RCC 7860 (cell line): ENCODE data around the gene GET3.
"Not testable (repeated sequence)": the region's sequence is repeated elsewhere in the genome, so short reads cannot be mapped to it uniquely, and the experiment has no call there.

Experiments used
- DNase-seq: peaks from one replicate; pipeline ENCODE4 v3.0.0-alpha.2; 2015; ENCODE audit warnings: low spot score
- FAIRE-seq: peaks from 2 replicates; lab custom pipeline; 2012; peaks lifted over from hg19 to GRCh38; lab: Jason Lieb, UNC

GET3 gene

DNA sequence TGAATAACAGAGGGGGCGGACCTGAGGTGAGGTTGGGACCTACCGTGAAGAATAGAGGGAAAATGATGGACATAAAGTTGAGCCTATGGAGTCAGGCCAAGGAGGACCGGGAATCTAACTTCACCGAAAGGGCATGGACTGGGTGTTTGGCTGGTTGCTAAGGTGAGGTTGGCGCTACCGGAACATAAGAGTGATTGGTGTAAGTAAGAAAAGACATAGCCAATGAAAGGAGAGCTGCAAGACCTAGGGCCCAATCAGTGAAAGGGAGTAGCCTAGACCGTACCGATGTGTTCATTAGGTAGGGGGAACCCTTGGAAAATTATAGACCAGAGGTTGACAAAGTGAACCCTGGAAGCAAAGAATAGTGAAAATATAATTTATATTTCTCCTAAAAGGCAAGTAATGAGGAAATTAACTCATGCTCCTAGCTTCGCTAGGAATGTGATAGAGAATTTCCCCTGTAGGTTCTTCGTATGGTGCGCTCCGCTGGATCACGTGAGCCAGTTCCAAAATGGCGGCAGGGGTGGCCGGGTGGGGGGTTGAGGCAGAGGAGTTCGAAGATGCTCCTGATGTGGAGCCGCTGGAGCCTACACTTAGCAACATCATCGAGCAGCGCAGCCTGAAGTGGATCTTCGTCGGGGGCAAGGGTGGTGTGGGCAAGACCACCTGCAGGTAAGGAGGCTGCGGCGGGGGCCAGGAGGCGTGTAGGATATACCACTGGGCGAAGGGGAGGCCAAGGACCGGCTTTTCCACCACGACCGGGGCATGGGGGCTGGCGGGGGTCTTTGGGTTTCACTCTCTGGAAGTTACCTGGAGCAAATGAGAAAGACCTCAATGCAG is at the start of gene GET3:
GET3 (plus strand) TSS at position 503 of the 840 bp plus-strand sequence; CDS start at position 512, 9 bp downstream.
- FAIRE-seq (peak; percentile 98), DNase-seq (peak; percentile 100)

DNA sequence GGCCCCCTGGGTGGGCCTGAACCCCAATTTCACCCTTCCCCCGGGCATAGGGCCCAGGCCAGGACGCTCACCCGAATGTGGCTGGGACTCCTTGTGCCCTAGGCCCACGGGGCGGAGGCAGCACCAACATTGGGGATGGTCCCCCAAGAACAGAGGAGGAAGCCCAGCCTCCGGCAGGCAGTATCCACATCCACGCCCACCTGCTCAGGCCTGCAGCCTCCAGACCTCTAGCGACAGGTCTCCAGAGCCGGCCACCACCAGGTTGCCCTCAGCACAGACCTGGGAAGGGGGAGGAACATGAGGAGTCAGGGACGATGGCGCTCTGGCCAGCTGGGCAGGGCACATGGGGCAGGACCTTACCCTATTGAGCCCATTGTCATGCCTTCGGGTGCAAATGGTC is 48.3 kb upstream of the GET3 start:
- no peak for FAIRE-seq

DNA sequence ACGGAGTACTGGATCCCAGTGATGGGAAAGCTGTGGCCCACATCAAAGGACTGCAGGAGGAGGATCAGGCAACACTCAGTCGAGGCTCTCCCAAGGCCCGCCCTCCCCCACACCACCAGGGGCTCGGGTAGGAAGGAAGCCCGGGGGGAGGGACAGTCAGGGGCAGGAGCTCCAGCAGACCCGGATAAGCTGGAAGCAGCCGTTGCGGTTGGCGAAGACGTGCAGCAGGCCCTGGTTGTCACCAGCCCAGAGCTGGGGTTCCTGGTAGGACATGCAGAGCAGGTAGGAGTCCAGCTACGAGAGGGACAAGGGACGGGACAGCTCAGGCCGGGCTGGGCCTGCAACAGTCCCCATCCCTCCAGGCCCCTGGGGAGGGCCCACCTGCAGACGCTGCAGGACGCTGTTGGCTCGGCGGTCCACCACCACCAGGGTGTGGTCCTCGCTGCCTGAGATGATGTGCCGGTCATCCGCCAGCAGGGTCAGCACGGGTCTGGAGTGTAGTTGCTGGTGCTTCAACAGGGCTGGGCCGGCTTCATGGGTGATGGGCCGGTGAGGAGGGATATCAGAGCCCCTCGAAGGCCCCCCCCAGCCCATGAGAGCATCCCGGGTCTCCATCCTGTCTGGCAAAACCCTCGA is 47.6 kb upstream of the GET3 start:
- FAIRE-seq (no peak), DNase-seq (no peak)

More for the DNA sequence above, 48.3 kb upstream of the GET3 start:
- DNase-seq: no peak

DNA sequence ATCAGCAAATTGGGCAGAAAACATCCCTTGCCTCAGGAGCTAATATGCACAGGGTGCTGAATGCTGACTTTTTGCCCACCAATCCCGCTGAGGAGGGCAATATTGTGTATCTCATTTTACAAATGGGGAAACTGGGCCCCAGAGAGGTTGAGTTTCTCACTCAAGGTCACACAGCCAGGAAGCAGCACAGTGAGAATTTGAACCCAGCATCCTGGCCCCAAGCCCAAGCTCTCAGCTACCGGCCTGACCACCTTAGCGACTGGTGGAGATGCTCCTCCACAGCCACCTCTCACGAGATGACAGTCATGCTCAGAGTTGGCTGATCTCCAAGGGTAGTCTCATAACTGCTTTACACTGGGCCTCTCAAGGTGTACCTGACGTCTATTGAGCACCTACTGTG is 44.3 kb upstream of the GET3 start:
- FAIRE-seq: no peak

DNA sequence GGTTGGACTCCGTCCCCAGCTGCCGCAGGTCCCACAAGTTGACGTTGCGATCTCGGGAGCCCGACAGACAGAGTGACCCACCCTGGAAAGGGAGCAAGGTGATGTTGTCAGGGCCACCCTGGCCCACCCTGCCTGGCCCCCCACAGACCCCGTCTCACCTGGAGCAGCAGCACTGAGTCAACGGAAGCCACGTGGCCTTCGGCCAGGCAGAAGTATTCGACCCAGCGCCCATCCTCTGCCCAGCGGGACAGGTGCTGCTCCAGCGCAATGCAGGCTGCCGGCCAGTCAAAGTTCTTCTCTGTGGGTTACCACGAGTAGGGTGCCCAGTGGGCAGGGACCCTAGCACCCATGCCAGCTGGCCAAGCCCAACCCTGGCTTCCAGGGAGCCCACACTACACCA is 42.7 kb upstream of the GET3 start:
- no peak for DNase-seq
- FAIRE-seq: no peak

More for the DNA sequence above, 44.3 kb upstream of the GET3 start:
- no peak for DNase-seq

DNA sequence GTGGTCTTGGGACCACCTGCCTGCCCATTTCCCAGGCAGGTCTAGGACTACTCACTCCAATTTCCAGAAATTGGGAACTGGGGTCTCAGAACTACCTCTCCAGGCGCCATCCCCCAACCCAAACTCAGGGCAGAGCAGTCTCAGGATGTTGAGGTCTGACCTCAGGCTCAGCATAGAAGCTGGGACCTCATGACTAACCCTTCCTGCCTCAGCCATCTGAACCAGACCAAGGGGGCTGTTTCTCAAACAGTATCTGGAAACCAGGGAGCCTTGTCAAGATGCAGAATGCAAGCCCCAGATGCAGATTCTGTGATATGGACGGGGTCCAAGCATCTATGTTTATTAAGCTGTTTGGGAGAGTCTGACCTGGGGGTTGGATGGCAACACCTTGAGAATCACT is 42.2 kb upstream of the GET3 start:
- FAIRE-seq (no peak), DNase-seq (no peak)

DNA sequence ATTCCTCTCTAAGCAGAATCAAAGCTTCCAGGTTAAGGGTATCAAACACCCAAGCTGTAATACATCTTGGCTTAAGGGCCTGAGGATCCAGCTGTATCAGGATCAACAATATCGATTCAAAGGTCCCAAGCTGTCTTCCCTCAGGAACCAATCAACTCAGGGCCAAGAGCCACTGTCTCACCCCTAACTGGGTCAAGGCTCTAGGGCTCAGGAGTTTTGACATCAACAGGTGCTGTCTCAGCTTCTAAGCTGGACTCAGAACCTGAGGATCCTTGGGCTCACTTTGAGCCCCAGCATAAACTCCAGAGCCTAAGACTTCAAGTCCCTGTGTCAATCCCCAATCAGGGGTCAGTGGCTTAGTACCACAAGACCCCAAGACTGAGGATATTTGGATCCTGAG is 41.8 kb upstream of the GET3 start:
- no peak for FAIRE-seq

DNA sequence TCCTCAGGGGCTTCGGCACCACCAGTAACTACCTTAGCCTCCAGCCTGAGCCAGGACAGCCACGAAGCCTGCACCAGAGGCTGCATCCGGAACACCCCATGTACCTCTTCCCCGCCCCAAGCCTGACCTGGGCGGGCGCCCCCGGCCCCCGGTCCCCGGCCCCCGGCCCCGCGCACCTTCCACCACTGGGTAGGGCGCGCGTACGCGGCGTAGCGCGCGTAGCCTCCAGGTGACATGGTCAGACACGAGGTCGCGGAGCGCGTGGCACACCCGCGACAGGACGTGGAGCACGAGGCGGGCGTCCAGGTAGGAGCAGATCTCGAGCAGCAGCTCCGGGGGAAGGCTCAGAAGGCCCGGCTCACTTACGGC is 41.3 kb upstream of the GET3 start:
- no peak for FAIRE-seq
- no peak for DNase-seq

More for the DNA sequence above, 41.8 kb upstream of the GET3 start:
- DNase-seq: no peak

DNA sequence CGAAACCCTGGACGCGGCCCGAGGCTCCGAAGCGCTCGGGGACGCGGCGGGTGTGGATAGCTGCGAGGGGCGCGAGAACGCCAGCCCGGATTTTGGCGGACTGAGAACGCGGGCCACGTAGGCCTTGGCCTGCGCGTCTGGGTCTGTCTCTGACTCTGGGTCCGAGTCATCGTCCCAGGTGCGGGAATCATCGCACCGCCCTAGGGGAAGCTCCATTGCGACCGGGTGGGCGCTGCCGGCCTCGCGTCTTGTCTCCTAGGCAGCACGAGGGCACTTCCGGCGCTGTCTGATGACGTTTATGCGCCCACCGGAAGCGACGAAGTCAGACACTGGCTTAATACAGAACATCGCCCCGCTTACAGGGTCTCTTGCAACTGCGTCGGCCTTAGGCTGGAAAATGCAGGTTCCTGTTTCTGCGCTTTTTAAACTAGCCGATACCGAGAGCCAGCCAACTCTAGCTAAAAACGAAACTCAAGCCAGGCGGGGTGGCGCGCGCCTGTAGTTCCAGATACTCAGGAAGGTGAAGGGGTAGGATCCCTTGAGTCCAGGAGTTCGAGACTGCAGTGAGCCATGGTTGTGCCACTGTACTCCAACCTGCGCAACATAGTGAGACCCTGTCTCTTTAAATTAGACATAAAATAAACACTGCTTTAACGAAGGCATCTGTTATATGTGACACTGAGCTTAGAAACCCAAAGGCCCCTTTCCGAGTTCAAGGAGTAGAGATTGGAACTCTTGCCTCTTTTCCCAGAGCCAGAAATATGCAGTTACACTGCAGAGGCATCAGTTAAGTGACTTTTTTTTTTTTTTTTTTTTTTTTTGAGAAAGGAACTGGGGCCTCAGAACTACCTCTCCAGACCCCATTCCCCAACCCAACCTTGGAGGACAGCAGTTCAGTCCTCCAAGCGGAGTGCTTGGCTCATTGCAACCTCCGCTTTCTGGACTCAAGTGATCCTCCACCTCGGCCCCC is 40.6 kb upstream of the GET3 start, which contains the start of gene FBXW9:
FBXW9 (minus strand) TSS at position 266 of the 970 bp plus-strand sequence; CDS start at position 216, 50 bp downstream.
- DNase-seq (peak; percentile 84), FAIRE-seq (no peak)

DNA sequence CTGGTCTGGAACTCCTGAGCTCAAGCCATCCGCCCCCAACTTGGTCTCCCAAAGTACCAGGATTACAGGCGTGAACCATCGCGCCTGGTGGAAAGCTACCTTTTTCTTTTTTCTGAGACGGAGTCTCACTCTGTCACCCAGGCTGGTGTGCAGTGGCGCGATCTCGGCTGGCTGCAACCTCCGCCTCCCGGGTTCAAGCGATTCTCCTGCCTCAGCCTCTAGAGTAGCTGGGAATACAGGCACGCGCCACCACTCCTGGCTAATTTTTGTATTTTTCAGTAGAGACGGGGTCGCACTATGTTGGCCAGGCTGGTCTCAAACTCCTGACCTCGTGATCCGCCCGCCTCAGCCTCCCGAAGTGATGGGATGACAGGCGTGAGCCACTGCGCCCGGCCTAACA is 39.9 kb upstream of the GET3 start:
- FAIRE-seq, DNase-seq: not testable (repeated sequence)

DNA sequence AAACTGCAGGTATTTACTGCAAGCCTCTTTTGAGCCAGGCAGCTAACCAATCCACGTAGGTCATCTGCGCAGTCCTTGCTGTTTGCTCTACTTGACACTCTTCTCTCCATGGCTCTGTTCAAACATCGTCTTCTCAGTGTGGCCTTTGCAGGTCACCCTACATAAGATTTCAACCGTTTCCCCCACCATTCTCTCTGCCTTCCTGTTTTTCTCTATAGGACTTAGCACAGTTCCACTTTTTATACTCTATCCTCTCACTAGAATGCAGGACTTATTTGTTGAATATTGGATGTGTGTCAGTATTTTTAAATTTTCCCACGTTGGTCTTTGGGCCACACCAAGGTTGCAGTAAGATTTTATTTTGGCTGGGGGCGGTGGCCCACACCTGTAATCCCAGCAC is 39.2 kb upstream of the GET3 start:
- FAIRE-seq (no peak), DNase-seq (no peak)

DNA sequence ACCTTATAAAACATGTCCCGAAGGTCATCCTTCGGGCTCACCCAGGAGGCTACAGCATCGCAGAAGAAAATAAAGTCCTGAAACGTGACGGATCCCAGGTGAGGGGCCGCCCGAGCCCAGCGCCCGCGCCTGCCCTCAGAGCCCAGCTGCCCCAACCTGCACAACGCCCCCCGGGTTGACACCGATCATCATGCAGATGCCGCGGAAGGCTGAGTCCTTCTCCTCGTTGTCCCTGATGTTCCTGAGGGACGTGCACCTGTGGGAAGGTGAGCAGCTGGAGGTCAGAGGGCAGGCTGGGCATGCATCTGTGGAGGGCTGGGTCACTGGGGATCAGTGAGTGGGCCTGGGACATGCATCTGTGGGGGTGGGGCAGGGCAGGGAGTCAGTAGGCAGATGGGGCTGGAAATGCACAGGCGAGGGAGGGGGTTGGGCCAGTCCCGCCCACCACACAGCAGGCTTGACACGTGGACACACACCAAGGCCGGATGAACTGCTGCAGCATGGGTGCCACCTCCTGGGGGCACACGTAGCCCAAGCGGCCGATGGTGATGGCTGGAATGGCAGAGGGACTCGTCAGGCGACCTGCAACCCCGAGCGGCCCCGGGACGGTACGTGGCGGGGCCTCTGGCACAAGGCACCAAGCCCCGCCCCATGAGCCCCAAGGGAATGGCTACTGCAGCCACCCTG is 35.6 kb upstream of the GET3 start:
- FAIRE-seq (no peak), DNase-seq (no peak)

DNA sequence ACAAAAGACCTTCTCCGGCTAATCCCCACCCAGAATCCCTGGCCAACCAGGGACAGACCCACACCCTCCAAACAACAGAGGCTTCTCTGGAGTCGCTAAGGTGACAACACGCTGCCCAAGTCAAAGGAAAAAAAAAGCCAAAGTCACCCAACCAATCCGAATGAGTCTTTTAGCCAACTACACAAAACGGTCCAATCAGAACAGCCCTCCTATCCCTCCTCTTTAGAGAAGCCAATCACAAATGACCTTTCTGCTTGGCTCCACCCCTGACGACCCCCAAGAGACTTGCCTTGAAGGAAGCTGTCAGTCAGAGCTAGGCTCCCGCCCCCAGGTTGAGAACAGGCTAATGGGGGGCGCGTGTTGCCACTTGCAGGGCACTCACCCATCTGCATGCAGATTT is 34.3 kb upstream of the GET3 start:
- DNase-seq: peak; percentile 37
- no peak for FAIRE-seq

DNA sequence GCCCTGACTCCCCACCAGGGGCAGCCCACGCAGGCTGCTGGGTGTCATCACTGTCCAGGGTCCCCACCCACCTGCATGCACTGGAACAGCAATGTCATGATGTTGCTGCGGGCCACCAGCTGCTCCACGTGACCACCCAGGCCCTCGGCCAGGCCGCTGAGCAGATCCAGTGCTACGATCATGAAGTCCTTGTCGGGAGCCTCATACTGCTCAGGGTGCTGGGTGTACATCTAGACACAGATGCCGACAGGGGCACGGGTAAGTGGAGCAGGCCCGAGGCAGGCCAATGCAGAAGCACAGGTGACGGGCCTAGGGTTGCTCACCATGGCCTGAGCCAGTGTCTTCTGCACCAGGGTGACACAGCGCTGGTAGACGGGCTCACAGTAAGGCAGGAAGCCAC is 32.1 kb upstream of the GET3 start:
- FAIRE-seq (no peak), DNase-seq (no peak)

DNA sequence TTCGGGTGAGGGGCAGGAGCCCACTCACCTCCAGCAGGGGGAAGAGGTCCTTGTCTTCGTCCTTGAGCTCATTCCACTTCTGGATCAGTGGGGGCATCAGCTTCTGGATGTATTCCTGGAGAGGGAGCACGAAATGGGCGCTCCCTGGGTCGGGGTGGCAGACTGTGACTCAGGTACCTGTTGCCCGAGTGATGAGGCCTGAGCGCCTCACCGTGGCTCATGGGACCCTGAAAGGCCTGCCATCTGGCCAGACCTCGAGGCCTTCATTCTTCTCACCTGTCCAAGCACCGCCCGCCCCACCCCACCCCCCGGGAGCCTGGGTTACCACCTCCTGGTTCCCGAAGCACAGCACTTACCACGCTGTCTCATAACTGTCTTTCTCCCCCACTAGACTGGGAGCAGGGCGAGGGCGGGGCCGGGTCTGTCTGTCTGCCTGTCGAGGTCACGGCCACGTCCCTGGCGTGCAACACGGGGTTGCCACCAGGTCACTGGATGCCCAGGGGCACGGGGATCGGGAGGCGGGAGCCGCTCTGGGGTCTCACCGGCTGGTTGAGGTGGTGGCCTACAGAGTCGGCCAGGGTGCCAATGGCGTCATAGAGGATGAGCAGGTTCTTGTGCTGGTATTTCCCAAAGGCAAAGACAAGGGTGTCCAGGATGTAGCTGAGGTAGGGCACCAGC is 31.5 kb upstream of the GET3 start:
- FAIRE-seq: no peak
- DNase-seq: no peak

DNA sequence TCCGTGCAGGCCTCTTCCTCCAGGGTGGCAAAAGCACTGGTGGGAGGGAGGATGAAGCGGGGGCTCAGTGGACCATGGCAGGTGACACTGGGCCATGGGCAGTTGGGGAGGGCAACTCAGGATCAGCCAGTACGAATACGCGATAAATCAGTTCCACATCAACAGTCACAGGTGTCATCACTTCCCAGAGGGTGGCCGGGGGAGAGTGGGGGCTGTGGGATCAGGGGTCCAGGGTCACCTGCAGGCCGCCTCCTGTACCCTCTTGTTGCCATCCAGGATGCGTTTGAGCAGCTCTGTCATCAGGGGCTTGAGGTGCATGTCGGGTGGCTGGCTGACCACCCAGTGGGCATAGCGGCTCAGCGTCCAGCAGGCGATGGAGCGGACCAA is 31.0 kb upstream of the GET3 start:
- no peak for DNase-seq
- FAIRE-seq: no peak

DNA sequence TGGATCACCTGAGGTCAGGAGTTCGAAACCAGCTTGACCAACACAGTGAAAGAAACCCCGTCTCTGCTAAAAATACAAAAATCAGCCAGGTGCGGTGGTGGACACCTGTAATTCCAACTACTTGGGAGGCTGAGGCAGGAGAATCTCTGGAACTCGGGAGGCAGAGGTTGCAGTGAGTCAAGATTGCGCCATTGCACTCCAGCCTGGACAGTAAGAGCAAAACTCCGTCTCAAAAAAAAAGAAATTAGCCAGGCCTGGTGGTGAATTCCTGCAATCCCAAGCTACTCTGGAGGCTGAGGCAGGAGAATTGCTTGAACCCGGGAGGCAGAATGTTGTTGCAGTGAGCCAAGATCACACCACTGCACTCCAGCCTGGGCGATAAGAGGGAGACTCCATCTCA is 28.7 kb upstream of the GET3 start:
- no peak for FAIRE-seq
- no peak for DNase-seq

DNA sequence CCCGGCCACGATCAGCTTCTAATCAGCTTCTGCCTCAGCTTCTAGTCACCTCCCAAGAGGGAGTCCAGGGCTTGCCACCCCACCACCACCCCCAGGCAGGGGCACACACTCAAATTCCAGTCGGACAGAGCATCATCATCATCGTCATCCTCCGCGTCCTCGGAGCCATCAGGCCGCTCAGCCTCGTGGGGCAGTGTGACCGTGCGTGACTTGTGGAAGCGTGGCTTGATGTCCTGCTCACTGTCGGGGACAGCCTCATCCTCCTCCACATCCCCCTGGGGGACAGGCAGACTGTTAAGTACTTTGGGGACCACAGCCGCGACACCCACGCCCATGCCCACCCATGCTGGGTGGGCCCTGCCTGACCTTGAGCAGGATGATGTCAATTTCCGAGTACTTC is 26.1 kb upstream of the GET3 start:
- DNase-seq (no peak), FAIRE-seq (no peak)

DNA sequence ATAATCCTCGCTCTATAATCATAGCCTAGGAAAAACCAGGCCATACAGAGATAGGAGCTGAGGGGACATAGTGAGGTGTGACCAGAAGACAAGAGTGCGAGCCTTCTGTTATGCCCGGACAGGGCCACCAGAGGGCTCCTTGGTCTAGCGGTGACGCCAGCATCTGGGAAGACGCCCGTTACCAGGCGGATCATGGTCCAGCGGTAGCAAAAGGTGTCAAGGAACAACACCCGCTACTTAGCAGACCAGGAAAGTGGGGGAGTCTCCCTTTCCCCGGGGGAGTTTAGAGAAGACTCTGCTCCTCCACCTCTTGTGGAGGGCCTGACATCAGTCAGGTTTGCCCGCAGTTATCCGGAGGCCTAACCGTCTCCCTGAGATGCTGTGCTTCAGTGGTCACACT is 25.2 kb upstream of the GET3 start:
- not testable (repeated sequence) for FAIRE-seq, DNase-seq

DNA sequence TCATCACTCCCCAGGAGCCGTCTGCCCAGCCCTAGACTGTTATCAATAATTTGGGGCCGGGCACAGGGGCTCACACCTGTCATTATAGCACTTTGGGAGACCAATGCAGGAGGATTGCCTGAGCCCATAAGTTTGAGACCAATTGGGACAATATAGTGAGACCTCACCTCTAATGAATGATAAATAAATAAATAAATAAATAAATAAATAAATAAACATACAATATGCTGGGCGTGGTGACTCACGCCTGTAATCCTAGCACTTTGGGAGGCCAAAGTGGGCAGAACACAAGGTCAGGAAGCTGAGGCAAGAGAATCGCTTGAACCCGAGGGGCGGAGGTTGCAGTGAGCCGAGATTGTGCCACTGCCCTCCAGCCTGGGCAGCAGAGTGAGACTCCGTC is 24.0 kb upstream of the GET3 start:
- not testable (repeated sequence) for FAIRE-seq, DNase-seq
